ENCODE measurements around the gene SRGAP3.

DNA sequence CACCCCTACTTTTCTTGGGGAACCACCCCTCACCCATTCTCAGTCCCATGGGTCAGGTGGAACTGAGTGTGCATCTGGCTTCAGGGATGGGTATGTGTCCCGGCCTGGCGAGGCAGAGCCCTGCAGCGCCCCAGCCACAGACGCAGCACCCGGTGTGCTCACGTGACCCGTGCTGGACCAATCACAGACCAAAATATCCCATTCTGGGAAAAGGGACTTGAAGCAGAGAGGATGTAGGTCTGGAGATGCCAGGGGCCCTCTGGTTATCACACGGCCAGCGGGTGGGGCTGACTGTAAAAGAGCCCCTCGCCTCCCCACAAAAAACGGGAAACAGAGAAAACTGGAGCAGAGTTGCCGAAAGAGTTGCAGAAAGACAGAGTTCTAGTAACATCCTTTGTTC lies 148.2 kb downstream of the SRGAP3 start:
- no peak for TF ChIP-seq POLR2A (IDR thresholded peaks at IDR 0.05)
- TF ChIP-seq, protein P1, sequence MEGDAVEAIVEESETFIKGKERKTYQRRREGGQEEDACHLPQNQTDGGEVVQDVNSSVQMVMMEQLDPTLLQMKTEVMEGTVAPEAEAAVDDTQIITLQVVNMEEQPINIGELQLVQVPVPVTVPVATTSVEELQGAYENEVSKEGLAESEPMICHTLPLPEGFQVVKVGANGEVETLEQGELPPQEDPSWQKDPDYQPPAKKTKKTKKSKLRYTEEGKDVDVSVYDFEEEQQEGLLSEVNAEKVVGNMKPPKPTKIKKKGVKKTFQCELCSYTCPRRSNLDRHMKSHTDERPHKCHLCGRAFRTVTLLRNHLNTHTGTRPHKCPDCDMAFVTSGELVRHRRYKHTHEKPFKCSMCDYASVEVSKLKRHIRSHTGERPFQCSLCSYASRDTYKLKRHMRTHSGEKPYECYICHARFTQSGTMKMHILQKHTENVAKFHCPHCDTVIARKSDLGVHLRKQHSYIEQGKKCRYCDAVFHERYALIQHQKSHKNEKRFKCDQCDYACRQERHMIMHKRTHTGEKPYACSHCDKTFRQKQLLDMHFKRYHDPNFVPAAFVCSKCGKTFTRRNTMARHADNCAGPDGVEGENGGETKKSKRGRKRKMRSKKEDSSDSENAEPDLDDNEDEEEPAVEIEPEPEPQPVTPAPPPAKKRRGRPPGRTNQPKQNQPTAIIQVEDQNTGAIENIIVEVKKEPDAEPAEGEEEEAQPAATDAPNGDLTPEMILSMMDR (IDR thresholded peaks at IDR 0.05): no peak
